GM21367 (cell line): ENCODE measurements around the gene ADAMTSL2.

ENCODE experiments used
- ATAC-seq: cut with Tn5 transposase; IDR thresholded peaks from one replicate; pipeline ENCODE4 v1.9.1; 2021; ENCODE audit not compliant: unreplicated experiment

The ADAMTSL2 gene

GRCh38 chr9:133572821-133573361, 38.4 kb downstream of the ADAMTSL2 start:
- ATAC-seq, result no peak

GRCh38 chr9:133573791-133574515, 39.4 kb downstream of the ADAMTSL2 start:
- ATAC-seq, result no peak

DNA sequence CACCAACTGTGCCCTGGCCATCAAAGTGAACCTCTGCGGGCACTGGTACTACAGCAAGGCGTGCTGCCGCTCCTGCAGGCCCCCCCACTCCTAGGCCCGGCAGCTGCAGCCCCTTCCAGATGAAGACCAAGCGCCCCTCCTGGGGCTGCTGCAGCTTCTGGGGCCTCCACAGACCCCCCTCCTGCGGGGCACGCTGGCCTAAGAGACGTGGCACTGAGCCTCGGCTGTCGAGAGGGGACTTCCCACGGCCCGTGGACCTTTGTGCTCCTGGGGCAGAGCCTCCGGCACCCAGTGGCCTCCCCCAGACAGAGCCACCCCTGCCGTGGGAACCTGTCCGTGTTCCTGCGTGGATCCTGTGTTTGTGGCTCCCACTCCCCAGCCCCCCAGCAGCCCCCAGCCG, 40.3 kb downstream of the ADAMTSL2 start:
- ATAC-seq, result no peak

GRCh38 chr9:133575186-133576030, 40.9 kb downstream of the ADAMTSL2 start:
- ATAC-seq, result no peak

GRCh38 chr9:133576031-133576874, 41.7 kb downstream of the ADAMTSL2 start:
- no peak for ATAC-seq

DNA sequence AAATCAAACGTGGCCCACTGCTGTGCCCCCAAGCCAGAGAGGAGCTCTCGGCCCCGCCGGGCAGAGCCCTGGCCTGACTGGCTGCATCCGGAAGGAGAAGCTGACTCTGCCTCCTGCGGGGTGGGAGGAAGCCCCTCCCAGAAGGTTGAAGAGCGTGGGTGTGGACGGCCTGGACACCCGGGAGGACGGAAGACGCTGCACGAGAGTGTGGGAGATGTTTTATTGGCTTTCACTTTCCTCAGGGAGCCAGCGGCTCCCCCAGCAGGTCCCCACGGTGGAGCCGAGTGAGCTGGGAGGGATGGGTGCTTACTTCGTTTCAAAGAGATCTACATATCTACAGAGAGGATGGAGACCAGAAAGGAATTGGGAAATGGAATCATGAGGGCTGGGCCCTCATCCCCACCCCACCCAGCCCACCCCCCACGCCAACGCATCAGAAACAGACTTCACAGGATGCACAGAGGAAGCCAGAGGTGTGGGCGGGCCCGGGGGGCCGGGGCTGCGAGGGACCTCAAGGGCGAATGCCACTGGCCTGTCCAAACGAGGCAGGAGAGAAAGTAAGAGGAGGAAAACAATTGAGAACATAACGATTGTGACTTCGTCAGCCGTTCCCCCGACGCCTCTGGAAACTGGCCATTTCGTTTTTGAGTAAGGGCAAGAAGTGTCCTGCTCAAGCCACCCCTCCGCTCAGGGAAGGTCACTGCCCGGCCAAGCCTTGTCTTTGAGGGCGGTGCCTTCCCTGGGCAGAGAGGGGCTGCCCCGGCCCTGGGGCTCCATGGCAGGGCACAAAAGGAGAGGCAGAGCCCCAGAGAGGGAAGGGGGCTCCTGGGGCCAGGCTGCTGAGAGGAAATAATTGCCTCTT, 42.6 kb downstream of the ADAMTSL2 start:
- no peak for ATAC-seq

DNA sequence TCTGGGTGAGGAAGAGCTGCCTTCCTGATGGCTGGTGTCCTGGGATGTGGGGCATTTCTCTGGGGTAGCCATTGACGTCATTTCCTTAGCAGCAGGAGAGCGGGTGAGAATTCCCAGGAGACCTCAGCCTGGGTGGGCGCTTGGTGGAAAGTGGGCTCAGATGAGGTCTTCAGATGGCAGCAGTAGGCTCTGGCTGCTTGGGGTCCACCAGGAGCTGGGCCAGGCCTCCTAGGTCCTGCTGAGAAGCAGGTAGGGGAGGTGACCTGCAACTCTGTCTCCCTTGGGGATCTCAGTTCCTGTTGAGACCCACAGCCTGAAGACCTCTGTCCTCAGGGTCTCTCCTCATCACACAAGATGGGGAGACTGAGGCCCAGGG, 43.2 kb downstream of the ADAMTSL2 start:
- ATAC-seq, result no peak

DNA sequence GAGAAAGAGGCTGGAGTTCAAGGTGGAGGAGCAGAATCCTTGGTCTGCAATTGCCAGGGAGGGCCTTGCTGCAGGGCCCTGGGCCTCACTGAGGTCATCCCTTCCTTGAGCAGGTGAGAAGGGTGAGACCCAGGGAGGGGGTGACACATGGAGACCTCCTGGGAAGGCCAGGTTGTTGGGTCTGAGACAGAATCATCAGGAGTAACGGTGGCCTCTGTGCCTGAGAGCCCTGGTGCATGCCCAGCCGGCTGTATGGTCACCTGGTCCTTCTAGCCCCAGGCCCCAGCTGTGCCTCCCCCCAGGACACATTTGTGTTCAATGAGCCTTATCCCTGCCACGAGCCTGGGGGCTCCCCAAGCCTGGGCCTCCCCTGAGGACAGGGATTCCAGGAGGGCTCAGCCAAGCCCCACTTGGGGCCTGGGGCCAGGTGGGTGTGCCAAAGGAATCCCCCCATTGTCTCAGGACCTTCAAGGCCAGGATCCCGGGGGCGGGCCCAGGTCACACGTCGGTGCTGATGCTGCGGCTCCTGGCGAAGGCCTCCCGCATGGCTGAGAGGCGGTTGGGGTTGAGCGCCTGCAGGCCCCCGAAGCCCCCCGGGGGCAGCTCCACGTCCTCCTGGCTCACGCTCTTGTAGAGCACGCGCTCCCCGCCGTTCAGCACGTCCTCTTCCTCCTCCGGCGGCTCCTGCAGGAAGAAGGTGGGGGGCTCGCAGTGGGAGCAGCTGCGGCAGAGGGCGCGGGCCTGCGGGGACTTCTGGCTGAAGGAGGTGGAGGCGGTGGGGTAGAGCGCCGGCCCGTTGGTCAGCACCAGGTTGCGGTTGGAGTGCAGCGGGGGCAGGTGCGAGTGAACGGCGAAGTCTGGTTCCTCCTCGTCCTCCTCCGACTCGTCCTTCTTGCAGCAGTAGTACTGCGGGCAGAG, 44.3 kb downstream of the ADAMTSL2 start:
- no peak for ATAC-seq

- no peak for ATAC-seq
These were observed 45.3 kb downstream of the ADAMTSL2 start for GRCh38 chr9:133579601-133580418.

DNA sequence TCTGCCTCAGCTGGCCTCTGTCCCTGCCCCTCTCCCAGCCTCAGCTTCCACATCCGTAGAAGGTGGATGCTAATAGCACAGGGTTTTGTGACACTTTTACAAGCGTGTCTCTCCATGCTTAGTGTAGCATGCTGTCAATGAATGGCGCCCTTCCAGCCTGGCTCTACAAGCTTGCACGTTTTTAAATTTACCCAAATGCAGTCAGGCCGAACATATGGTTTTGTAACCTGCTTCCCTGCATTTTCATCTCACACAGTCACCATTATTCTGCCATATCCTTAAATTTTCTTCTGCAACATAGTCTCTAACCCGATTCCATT, 45.9 kb downstream of the ADAMTSL2 start:
- ATAC-seq, result no peak

DNA sequence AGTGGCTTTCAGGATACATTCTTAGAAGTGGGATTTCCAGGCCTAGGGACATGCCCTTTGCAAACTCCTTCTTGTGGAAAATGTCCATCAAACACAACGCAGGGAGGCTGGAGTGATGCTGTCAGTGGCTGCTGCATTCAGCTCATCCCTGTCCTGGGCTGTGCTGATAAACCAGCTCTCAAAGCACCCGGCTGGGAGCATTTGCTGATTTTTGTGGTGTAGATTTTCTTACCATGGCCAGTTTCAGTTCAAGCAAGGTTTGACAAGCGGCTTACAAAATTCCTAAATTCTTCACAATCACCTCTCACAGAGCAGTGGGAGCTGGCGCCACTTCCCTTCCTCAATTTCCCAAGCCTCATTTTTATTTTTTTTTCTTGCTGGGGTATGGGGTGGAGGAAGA, 46.5 kb downstream of the ADAMTSL2 start:
- no peak for ATAC-seq

- ATAC-seq, result no peak
These were observed 47.2 kb downstream of the ADAMTSL2 start for GRCh38 chr9:133581513-133582343.

DNA sequence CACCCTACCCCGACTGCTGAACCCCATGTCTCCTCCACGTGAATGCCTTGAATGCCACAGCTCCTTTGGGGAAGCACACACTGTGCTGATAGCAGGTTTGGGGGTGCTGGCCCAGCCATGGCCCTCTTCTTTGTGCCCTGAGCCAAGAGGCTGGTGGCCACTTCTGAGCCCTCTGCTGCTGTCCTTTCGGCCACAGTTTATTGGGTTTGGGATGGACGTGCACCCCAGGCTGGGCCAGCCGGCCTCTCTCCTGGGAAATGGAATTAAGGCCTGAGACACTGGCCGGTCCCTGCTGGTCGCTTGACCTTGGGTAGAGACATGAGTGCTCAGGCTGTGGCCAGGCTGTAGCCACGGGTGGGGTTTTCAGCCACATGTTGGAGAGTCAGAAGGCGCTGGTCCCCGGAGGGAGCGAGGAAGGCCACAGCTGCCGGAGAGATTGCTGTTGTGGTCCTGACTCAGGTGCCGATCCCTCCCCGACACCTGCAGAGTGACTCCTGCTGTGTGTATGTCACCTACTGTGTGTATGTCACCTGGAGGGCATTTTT, 48.1 kb downstream of the ADAMTSL2 start:
- no peak for ATAC-seq

DNA sequence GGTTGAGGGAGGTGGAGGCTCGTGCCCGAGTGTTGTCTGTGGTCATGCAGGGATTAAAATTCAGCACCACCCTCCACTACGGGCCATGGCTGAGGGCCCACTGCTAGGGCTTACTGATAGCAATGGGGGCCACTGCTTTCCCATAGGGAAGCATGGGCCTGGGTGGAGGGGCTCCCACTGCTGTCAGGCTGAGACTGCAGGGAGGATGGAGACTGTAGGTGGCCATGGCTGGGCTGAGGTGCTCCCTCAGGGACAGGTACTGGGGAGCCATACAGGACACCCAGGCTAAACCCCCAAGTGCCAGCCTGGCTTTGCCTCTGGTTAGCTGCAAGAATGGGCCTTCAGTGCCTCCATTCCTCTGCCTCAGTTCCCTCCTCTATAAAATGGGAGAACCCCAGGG, 48.6 kb downstream of the ADAMTSL2 start:
- ATAC-seq, result no peak

DNA sequence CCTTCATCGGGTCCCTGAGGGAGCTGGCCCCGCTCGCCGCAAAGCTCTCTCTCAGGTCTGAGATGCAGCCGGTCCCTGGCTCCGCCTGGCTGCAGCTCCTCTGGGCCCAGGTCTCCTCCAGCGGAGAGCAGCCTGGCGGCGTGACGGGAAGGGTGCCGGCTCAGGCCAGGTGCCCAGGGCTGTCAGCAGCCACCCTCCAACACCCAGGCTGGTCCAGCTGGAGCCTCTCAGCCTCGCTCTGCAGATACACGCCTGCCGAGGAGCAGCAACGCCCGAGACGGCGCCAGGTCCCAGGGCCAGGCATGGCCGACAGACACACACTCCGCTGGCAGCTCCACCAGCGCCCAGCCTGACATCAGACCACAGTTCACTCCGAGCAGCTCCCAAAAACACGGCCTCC, 49.1 kb downstream of the ADAMTSL2 start:
- ATAC-seq, result no peak

DNA sequence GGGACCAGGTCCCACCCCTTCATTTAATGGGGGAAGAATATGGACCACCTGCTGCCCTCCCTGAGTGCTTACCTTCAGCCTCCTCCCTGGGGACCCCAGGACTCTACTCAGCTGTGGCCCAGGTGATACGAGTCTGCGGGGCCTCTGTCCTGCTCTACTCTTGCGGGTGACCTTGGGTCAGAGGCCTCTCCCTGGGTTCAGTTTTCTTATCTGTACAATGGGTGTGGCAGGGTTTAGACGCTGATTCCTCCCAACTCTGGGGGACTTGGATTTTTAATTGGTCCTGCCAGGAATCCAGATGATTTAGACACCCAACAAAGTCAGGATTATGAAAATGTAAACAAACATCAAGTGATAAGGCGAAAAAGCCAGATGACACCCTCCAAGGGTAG, 49.7 kb downstream of the ADAMTSL2 start:
- ATAC-seq, result no peak
